NT2/D1 (cell line): ENCODE results near the gene PARD3.

Experiments used
- SUZ12 ChIP-seq: IDR thresholded peaks from 2 replicates; pipeline ENCODE4 v1.6.1; 2011; ENCODE audit not compliant: insufficient read length, insufficient read depth; ENCODE audit errors: extremely low read depth
- YY1 ChIP-seq: IDR thresholded peaks from 2 replicates; pipeline ENCODE4 v1.6.1; 2011; ENCODE audit not compliant: insufficient read length, insufficient read depth
- ZNF274 ChIP-seq: IDR thresholded peaks from 2 replicates; pipeline ENCODE4 v1.6.1; 2011; ENCODE audit warnings: mild to moderate bottlenecking, low read depth, low read length

GRCh38 chr10:34800624-34801023, 14.5 kb downstream of the PARD3 start:
- TF ChIP-seq ZNF274 (no peak), YY1 (no peak), SUZ12 (no peak)
